MM.1S (cell line): ENCODE data around the gene MUSK.

Source experiments
- EZH2 ChIP-seq: fragments of 300-600 bp; sonication (generic); optimal IDR thresholded peaks from 2 replicates; pipeline ENCODE3; 2017; ENCODE audit warnings: low read depth, mild to moderate bottlenecking, antibody characterized with exemption, low read length, mixed read lengths
- TF ChIP-seq, protein P1 (sequence below): fragments of 300-600 bp; sonication (generic); IDR thresholded peaks from 2 replicates; pipeline ENCODE4 v1.5.1; 2016; ENCODE audit warnings: antibody characterized with exemption, low read length, mixed read lengths

DNA sequence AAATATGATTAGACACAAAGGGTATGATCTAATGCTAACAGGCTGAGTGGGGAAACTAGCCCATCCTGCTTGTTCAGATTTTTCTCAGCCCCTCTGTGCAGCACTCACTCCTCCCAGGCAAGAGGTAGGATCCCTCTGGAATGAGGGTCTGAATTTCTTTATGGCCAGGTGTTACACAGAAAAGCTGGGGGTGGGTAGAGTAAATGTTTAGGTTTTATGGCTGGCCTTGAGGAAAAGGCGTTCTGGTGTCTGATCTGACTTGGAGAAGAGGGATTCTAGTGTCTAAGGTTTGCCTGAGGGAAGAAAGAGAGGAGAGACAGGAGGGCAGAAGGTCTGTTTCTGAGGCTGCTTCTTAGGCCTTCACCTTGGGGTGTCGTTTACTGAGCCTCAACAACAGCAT, 97.3 kb downstream of the MUSK start:
- TF ChIP-seq, protein P1, sequence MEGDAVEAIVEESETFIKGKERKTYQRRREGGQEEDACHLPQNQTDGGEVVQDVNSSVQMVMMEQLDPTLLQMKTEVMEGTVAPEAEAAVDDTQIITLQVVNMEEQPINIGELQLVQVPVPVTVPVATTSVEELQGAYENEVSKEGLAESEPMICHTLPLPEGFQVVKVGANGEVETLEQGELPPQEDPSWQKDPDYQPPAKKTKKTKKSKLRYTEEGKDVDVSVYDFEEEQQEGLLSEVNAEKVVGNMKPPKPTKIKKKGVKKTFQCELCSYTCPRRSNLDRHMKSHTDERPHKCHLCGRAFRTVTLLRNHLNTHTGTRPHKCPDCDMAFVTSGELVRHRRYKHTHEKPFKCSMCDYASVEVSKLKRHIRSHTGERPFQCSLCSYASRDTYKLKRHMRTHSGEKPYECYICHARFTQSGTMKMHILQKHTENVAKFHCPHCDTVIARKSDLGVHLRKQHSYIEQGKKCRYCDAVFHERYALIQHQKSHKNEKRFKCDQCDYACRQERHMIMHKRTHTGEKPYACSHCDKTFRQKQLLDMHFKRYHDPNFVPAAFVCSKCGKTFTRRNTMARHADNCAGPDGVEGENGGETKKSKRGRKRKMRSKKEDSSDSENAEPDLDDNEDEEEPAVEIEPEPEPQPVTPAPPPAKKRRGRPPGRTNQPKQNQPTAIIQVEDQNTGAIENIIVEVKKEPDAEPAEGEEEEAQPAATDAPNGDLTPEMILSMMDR = no peak
- TF ChIP-seq EZH2 = no peak
